H1 (cell line): ENCODE measurements around the gene DELE1. TPM values are rescaled to one million over a fixed set of nuclear protein-coding genes. Genes with fewer than 3 reads are reported as not detected.

ENCODE experiments used
- ASH2L ChIP-seq: fragments of 200-600, 300-600 bp; sonication (generic); IDR thresholded peaks from one replicate; pipeline ENCODE4 v1.7.1; 2017; ENCODE audit warnings: low read length
- CHD1 ChIP-seq: IDR thresholded peaks from 2 replicates; pipeline ENCODE4 v1.6.1; 2012; ENCODE audit warnings: low read depth, low read length, improper control_type of control experiment
- EGR1 ChIP-seq: IDR thresholded peaks from 2 replicates; pipeline ENCODE4 v1.6.1; 2011; ENCODE audit warnings: low read depth, low read length, borderline replicate concordance
- MAFK ChIP-seq: IDR thresholded peaks from 2 replicates; pipeline ENCODE4 v1.6.1; 2012; ENCODE audit warnings: low read depth, mild to moderate bottlenecking, improper control_type of control experiment, low read length
- SP2 ChIP-seq: IDR thresholded peaks from 2 replicates; pipeline ENCODE4 v1.6.1; 2012; ENCODE audit warnings: mild to moderate bottlenecking, low read length, inconsistent platforms
- SP4 ChIP-seq: IDR thresholded peaks from 2 replicates; pipeline ENCODE4 v1.6.1; 2012; ENCODE audit warnings: low read length, inconsistent platforms
- SUZ12 ChIP-seq: fragments of 200-600 bp; sonication (generic); IDR thresholded peaks from 2 replicates; pipeline ENCODE4 v1.6.1; 2012; ENCODE audit warnings: mild to moderate bottlenecking, inconsistent platforms, low read length, moderate library complexity, mixed read lengths
- polyA plus RNA-seq, 7 experiments: library from polyadenylated mRNA; depleted of rRNA in 3 of 7; stranded (reverse) in 5 of 7; unstranded in 2 of 7; fragments of >200 nt in 5 of 7; fragments of 200-250 nt in 2 of 7; gene quantifications; 1 replicate in 5 of 7; 2 replicates in 1 of 7; 4 replicates in 1 of 7; pipeline versions ENCODE4 v1.2.1 to v1.2.3, GENCODE V29; 2011 to 2013; ENCODE audit warnings: missing spikeins in 2 of 7, mixed read lengths in 2 of 7
- total RNA-seq: library from RNA; stranded (reverse); fragmentation: NEBNext Ultra II Directional; extraction: Animal tissue kit (Norgen Biotek cat#: 25700); gene quantifications from 2 replicates; pipeline ENCODE4 v1.2.1, GENCODE V29; 2021
- TF ChIP-seq, protein P1 (sequence below): fragments of 300-600 bp; sonication (generic); IDR thresholded peaks from 2 replicates; pipeline ENCODE4 v1.7.1; 2012; ENCODE audit warnings: low read length, moderate library complexity, mild to moderate bottlenecking, inconsistent platforms; ENCODE audit not compliant: insufficient replicate concordance
- TF ChIP-seq, protein P2 (sequence below): IDR thresholded peaks from 2 replicates; pipeline ENCODE4 v1.6.1; 2011; ENCODE audit warnings: low read length, improper control_type of control experiment
- TF ChIP-seq, protein P3 (sequence below): IDR thresholded peaks from 2 replicates; pipeline ENCODE4 v1.6.1; 2012; ENCODE audit warnings: inconsistent platforms

Gene DELE1
- total and polyA plus RNA-seq, 2 of the 8 experiments (the other 6 are each of a cell fraction or from before 2014, with no cell fraction given) = 61.4 to 114 TPM

DNA sequence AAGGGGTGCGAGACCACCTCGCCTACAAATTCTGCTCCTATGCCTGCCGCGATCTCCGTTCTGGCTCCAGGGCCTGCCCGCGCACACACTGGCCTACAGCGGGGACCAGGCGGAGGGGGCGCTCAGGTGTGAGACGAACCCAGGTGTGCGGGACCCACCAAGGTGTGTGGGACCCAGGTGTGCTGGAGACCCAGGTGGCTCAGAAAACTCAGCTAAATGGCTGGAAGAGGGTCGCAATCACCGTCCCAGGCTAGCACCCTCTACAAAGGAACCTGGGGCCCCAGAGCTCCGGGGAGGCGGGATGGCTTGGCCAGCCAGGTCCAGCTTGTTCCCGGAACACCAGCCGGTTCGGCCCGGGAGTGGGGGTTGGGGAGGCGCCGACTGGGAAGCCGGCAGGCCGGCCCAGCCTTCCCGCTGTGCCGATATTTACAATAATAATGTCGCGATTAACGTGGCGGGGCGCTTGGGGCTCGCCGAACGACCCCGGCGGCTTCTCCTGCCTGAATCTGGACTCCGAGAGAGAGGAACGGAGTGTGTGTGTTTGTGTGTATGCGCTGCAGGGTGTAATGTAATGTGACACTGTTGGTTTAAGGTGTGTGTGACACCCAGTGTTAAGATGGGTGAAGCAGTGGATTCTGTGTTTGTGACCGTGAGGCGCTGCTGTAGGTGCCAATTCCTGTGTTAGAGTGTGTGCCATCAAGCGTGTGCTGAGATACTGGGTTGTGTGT, 46.9 kb upstream of the DELE1 start (continued):
- TF ChIP-seq, protein P1, sequence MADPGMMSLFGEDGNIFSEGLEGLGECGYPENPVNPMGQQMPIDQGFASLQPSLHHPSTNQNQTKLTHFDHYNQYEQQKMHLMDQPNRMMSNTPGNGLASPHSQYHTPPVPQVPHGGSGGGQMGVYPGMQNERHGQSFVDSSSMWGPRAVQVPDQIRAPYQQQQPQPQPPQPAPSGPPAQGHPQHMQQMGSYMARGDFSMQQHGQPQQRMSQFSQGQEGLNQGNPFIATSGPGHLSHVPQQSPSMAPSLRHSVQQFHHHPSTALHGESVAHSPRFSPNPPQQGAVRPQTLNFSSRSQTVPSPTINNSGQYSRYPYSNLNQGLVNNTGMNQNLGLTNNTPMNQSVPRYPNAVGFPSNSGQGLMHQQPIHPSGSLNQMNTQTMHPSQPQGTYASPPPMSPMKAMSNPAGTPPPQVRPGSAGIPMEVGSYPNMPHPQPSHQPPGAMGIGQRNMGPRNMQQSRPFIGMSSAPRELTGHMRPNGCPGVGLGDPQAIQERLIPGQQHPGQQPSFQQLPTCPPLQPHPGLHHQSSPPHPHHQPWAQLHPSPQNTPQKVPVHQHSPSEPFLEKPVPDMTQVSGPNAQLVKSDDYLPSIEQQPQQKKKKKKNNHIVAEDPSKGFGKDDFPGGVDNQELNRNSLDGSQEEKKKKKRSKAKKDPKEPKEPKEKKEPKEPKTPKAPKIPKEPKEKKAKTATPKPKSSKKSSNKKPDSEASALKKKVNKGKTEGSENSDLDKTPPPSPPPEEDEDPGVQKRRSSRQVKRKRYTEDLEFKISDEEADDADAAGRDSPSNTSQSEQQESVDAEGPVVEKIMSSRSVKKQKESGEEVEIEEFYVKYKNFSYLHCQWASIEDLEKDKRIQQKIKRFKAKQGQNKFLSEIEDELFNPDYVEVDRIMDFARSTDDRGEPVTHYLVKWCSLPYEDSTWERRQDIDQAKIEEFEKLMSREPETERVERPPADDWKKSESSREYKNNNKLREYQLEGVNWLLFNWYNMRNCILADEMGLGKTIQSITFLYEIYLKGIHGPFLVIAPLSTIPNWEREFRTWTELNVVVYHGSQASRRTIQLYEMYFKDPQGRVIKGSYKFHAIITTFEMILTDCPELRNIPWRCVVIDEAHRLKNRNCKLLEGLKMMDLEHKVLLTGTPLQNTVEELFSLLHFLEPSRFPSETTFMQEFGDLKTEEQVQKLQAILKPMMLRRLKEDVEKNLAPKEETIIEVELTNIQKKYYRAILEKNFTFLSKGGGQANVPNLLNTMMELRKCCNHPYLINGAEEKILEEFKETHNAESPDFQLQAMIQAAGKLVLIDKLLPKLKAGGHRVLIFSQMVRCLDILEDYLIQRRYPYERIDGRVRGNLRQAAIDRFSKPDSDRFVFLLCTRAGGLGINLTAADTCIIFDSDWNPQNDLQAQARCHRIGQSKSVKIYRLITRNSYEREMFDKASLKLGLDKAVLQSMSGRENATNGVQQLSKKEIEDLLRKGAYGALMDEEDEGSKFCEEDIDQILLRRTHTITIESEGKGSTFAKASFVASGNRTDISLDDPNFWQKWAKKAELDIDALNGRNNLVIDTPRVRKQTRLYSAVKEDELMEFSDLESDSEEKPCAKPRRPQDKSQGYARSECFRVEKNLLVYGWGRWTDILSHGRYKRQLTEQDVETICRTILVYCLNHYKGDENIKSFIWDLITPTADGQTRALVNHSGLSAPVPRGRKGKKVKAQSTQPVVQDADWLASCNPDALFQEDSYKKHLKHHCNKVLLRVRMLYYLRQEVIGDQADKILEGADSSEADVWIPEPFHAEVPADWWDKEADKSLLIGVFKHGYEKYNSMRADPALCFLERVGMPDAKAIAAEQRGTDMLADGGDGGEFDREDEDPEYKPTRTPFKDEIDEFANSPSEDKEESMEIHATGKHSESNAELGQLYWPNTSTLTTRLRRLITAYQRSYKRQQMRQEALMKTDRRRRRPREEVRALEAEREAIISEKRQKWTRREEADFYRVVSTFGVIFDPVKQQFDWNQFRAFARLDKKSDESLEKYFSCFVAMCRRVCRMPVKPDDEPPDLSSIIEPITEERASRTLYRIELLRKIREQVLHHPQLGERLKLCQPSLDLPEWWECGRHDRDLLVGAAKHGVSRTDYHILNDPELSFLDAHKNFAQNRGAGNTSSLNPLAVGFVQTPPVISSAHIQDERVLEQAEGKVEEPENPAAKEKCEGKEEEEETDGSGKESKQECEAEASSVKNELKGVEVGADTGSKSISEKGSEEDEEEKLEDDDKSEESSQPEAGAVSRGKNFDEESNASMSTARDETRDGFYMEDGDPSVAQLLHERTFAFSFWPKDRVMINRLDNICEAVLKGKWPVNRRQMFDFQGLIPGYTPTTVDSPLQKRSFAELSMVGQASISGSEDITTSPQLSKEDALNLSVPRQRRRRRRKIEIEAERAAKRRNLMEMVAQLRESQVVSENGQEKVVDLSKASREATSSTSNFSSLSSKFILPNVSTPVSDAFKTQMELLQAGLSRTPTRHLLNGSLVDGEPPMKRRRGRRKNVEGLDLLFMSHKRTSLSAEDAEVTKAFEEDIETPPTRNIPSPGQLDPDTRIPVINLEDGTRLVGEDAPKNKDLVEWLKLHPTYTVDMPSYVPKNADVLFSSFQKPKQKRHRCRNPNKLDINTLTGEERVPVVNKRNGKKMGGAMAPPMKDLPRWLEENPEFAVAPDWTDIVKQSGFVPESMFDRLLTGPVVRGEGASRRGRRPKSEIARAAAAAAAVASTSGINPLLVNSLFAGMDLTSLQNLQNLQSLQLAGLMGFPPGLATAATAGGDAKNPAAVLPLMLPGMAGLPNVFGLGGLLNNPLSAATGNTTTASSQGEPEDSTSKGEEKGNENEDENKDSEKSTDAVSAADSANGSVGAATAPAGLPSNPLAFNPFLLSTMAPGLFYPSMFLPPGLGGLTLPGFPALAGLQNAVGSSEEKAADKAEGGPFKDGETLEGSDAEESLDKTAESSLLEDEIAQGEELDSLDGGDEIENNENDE = no peak
- TF ChIP-seq SP2 = no peak
- no peak for TF ChIP-seq MAFK
- no peak for TF ChIP-seq CHD1
- no peak for TF ChIP-seq SP4
- no peak for TF ChIP-seq ASH2L
- no peak for TF ChIP-seq EGR1
- TF ChIP-seq, protein P2, sequence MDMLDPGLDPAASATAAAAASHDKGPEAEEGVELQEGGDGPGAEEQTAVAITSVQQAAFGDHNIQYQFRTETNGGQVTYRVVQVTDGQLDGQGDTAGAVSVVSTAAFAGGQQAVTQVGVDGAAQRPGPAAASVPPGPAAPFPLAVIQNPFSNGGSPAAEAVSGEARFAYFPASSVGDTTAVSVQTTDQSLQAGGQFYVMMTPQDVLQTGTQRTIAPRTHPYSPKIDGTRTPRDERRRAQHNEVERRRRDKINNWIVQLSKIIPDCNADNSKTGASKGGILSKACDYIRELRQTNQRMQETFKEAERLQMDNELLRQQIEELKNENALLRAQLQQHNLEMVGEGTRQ = no peak
- TF ChIP-seq, protein P3, sequence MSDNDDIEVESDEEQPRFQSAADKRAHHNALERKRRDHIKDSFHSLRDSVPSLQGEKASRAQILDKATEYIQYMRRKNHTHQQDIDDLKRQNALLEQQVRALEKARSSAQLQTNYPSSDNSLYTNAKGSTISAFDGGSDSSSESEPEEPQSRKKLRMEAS = no peak; the same call in 1 of the 2 replicates
- no peak for TF ChIP-seq SUZ12
